WTC11 (cell line): Measurements from ENCODE around the gene HPS3.

Experiments
- CTCF ChIP-seq: fragments of 200-600 bp; IDR thresholded peaks from 2 replicates; pipeline ENCODE4 v1.8.0; 2022; ENCODE audit warnings: antibody characterized with exemption
- FOXP1 ChIP-seq: sonication (generic); formaldehyde crosslinking; IDR thresholded peaks from 2 replicates; pipeline ENCODE4 v1.8.0; 2022; ENCODE audit warnings: missing genetic modification reagents, mild to moderate bottlenecking, moderate library complexity, borderline replicate concordance
- IRF2 ChIP-seq: sonication (generic); formaldehyde crosslinking; IDR thresholded peaks from 2 replicates; pipeline ENCODE4 v1.8.0; 2022; ENCODE audit warnings: low read depth, missing genetic modification reagents, borderline replicate concordance
- JAZF1 ChIP-seq: fragments of 250-450 bp; sonication (Bioruptor Pico); IDR thresholded peaks from 2 replicates; pipeline ENCODE4 v1.9.0; 2021; ENCODE audit warnings: moderate library complexity, mild to moderate bottlenecking, inconsistent platforms
- NR1H2 ChIP-seq: sonication (generic); formaldehyde crosslinking; IDR thresholded peaks from 2 replicates; pipeline ENCODE4 v1.9.0; 2021; ENCODE audit warnings: mild to moderate bottlenecking, moderate library complexity, missing genetic modification reagents
- TF ChIP-seq, protein P1 (sequence below): sonication (generic); formaldehyde crosslinking; IDR thresholded peaks from 2 replicates; pipeline ENCODE4 v1.8.1; 2023; ENCODE audit warnings: mild to moderate bottlenecking, missing genetic modification reagents, moderate library complexity

DNA sequence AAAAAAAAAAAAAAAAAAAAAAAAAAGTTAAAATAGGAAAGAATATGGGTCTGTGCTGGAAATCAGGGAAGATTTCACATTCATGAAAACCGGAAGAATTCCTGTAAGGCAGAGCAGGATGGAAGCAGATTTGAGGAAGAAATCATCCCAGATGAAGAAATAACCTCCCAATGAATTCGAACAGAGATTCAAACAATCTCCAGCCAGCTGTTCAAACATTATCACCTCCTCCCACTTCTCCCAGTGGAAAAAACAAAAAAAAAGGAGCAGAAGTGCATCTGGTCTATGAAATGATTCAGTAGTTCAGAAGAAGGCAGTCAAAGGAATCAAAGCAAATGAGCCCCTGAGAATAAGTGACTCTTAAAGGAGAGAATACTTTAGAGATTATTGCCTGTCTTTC, 59.1 kb downstream of the HPS3 start:
- TF ChIP-seq CTCF = no peak
- no peak for TF ChIP-seq JAZF1
- TF ChIP-seq, protein P1, sequence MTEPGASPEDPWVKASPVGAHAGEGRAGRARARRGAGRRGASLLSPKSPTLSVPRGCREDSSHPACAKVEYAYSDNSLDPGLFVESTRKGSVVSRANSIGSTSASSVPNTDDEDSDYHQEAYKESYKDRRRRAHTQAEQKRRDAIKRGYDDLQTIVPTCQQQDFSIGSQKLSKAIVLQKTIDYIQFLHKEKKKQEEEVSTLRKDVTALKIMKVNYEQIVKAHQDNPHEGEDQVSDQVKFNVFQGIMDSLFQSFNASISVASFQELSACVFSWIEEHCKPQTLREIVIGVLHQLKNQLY (CRISPR knock-in tag) = no peak
- no peak for TF ChIP-seq FOXP1 (CRISPR knock-in tag)
- TF ChIP-seq IRF2 = no peak
- no peak for TF ChIP-seq NR1H2 (CRISPR knock-in tag)
